HG02610 (cell line): ENCODE data around the gene RPS27L.
"Not testable (repeated sequence)": the region's sequence is repeated elsewhere in the genome, so short reads cannot be mapped to it uniquely, and the experiment has no call there.

ENCODE experiments used
- ATAC-seq: cut with Tn5 transposase; IDR thresholded peaks from one replicate; pipeline ENCODE4 v1.9.1; 2021; ENCODE audit warnings: mild to moderate bottlenecking, moderate library complexity; ENCODE audit not compliant: unreplicated experiment

The RPS27L gene

DNA sequence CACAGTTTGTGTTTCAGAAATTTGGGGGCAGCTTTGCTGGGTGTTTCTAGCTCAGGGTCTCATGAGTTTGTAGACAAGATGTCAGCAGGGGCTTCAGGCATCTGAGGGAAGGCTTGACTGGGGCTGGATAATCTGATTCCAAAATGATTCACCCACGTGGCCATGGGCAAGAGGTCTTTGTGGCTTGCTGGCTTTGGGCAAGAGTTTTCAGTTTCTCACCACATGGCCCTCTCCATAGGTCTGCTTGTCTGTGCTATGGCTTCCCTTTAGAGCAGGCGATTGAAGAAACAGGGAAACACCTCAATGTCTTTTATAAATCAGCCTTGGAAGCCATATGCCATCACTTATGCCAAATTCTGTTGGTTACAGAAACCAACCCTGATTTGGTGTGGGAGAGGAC is 11.9 kb downstream of the RPS27L start:
- no peak for ATAC-seq

DNA sequence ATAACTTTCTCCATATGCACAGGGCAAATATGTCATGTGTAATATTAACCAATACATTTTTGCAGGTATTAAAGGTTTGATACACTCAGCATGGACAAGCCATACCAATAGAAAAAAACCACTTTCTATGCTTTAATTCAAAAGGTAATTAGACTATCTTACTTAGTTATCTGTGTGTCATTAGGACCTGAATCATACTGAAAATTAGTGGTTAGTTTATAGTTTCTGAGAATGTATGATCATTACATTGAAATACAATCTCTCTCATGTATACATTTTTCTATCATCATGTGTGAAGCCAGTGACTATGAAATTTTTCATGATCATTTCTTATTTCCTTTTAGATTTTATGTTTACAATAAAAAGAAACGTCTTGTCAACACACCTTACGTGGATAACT is 16.3 kb downstream of the RPS27L start:
- ATAC-seq, result no peak

- no peak for ATAC-seq
These were observed 20.5 kb downstream of the RPS27L start for GRCh38 chr15:63136742-63137141.

- ATAC-seq, result no peak
These were observed 21.5 kb downstream of the RPS27L start for GRCh38 chr15:63135804-63136203.

DNA sequence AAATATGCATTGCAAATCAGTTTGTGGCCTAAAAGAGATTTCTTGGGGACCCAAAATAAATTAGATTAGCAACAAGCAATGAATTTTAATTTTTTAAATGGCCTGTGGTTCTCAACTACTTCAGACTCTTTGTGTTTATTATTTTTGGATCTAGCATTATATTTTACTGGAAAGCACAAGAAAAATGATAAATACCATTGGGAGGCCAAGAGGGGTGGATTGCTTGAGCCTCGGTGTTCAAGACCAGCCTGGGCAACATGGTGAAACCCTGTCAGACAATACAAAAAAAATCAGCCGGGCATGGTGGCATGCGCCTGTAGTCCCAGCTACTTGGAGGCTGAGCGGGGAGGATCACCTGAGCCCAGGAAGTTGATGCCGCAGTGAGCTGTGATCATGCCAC is 22.0 kb downstream of the RPS27L start:
- ATAC-seq, result no peak

DNA sequence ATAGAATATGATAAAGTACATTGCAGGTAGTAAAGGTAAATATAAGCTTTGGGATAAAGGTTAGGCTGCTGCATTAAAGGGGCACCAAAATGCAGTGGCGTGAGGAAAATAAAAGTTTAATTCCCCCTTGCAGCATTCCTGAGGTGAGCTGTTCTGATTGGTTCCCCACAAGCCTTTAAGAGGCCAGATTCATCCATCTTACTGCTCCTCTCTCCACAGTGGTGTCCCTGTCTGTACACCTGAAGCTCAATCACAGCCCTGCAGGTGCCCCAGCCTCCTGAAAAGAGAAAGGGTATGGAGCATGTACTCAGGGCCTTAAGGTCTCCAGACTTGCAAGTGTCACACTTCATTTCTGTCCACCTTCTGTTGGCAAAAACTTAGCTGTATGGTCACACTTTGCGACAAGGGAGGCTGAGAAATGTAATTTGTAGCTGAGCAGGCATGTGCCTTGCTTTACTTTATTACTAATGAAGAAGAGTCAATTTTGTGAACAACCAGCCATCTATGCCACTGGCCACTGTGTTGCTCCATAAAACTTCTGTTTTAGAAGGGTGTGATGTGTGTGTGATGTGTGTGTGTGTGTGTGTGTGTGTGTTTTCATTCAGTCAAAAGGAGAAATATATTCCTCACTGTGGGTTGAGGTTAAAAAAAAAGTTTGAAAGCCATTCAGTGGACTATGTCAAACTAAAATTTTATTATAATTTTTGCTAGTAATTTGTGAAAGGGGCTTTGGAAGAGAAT is 22.9 kb downstream of the RPS27L start:
- ATAC-seq, result no peak

DNA sequence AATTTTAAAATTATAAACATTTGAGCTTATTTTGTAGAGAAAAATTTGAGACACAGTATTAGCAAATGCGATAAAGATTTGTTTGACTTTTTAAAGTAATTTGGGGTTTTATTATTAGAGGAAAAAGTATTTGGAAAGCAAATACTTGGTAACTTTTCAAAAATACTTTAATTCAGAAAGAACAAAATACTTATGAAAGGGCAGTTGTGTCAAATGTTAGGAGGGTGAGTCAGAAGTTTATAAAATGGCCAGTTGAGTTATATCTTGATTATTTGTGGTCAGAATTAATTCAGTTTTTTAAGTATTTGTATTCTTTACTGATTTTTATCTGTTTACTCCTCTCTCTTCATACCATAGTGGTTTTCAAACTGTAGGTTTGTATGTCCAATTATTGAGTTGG is 23.5 kb downstream of the RPS27L start:
- no peak for ATAC-seq

DNA sequence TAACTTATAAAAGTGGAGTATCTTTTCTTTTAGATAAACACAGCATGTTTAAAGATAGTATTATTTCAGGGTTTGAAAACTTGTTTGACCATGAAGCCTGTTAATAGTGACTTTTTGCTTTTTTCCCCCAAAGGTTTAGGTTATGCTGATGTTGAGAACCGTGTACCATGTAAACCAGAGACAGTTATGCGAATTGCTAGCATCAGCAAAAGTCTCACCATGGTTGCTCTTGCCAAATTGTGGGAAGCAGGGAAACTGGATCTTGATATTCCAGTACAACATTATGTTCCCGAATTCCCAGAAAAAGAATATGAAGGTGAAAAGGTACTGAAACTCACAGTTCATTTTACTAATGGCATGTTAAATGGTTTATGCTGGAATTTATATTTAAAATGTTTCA is 30.6 kb downstream of the RPS27L start:
- ATAC-seq, result no peak

- ATAC-seq, result no peak
These were observed 32.8 kb downstream of the RPS27L start for GRCh38 chr15:63124506-63124905.

- peak; percentile 85 for ATAC-seq
These were observed 35.0 kb downstream of the RPS27L start for GRCh38 chr15:63122002-63122875.

DNA sequence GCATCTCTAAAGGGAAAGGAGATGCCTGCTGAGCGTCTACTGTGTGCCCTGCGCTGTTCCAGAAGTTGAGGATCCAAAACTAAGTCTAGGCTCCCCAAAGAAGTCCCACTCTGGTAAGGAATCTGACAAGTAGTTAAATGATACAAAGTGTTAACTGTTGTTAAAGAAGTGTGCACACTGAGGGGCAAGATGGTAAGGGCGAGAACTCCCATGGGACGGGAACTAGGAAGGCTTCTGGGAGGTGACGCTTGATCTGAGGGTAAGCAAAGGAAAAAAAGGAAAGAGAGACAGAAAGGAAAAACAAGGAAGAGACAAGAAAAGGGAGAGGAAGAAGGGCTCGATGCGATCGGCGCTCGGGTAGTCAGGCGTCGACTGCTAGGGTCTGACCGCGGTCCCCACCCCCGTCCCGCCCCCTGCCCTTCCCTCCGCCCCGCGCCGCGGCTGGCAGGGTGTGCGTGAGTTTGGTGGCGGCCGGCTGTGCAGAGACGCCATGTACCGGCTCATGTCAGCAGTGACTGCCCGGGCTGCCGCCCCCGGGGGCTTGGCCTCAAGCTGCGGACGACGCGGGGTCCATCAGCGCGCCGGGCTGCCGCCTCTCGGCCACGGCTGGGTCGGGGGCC is 35.8 kb downstream of the RPS27L start, which contains the start of gene LACTB:
Gene LACTB, plus strand, starts transcription at position 480 of the 620 bp plus-strand sequence. Its CDS starts 11 bp downstream, at position 491.
- peak; percentile 80 for ATAC-seq

- no peak for ATAC-seq
These were observed 38.4 kb downstream of the RPS27L start for GRCh38 chr15:63118854-63119253.

DNA sequence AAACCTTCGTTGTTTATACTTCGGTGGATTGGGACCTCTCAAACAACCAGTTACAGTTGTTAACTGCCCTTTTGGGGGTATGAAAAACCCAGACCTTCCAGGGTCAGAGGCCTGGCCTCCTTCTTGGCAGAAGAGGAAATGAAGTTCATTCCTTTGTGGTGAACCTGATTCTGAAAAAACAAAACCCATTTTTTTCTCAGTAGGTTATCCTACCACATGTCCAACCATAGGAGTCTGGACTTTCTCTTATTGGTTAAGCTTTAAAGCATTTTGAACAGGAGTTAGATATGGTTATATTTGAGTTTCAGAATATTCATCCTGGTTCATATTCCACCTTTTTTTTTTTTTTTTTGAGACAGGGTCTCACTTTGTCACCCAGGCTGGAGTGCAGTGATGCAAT is 42.8 kb downstream of the RPS27L start:
- no peak for ATAC-seq

- ATAC-seq, result no peak
These were observed 44.4 kb downstream of the RPS27L start for GRCh38 chr15:63112871-63113270.

DNA sequence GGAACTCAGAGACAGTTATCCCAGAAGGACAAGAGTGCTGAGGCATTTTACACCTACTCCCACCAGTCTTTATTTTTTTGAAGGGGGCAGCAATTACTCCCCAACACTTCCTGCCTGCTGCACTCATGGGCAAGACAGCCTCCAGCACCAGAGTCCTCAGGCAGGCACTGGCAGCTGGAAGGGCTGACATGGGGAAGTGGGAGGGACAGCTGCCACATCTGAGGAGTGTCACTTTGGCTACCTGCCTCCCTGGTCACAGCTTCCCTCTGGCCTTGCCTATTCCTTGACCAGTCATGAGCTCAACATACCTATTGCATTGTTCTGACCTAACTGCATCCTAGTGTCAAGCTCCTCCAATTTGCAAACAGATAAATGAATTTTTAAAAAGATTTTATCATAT is 45.8 kb downstream of the RPS27L start:
- no peak for ATAC-seq

GRCh38 chr15:63110428-63111026 is 46.8 kb downstream of the RPS27L start:
- no peak for ATAC-seq

DNA sequence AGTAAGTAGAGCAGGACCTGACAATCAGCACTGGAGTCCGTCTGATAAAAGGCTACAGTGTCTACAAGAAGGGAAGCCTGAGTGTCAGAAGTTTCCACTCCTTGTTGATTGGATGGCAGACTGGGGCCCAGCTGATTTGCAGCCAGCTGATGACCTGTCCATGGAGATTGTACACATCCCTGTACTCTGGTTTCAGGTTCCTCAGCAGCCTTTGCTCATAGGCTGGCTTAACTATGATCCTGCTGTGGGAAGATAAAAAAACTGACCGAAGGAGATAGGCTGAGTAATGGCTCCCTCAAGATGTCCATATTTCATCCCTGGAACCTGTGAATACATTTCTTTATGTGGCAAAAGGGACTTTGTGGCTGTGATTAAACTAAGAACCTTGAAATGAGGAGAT is 47.4 kb downstream of the RPS27L start:
- no peak for ATAC-seq

GRCh38 chr15:63109498-63109897 is 47.8 kb downstream of the RPS27L start:
- no peak for ATAC-seq

GRCh38 chr15:63107895-63108546 is 49.3 kb downstream of the RPS27L start:
- no peak for ATAC-seq

GRCh38 chr15:63105354-63105753 is 51.9 kb downstream of the RPS27L start:
- not testable (repeated sequence) for ATAC-seq

GRCh38 chr15:63104727-63105126 is 52.5 kb downstream of the RPS27L start:
- ATAC-seq, result no peak
